ENCODE data around the gene MLLT10. TPM values are rescaled to one million over a fixed set of nuclear protein-coding genes. Genes with fewer than 3 reads are reported as not detected.
A peak's percentile ranks its signal among the peaks of the same experiment; 100 is the strongest.

The MLLT10 gene
- total RNA-seq, 1 donor: 50.5 TPM

Small RNA genes within 50 kb of the gene (small RNA-seq; reads per million reads assigned to genes)
- gene MIR1915: not detected
- gene RN7SKP219: not detected
- gene RNU6-1141P: 5.9 reads per million, percentile 84 among the genes with 10 or more reads in this experiment
- gene RNU6-306P: not detected

Other genes starting within 250 kb of the MLLT10 start
- gene SKIDA1, start 8.6 kb upstream of the MLLT10 start, total RNA-seq: 0.32 and 0.43 TPM in 2 replicates